RPMI7951 (cell line): Measurements from ENCODE around the gene TICAM1. TPM values are rescaled to one million over a fixed set of nuclear protein-coding genes. Genes with fewer than 3 reads are reported as not detected.
"Not testable (repeated sequence)": the region's sequence is repeated elsewhere in the genome, so short reads cannot be mapped to it uniquely, and the experiment has no call there.

Experiments
- DNase-seq: peaks from one replicate; pipeline ENCODE4 v3.0.0-alpha.2; 2012; ENCODE audit warnings: low read depth
- total RNA-seq: library from RNA; depleted of rRNA; stranded (reverse); fragments of >200 nt; shearing (Covaris generic); gene quantifications from 2 replicates; pipeline ENCODE4 v1.2.3, GENCODE V29; 2014

TICAM1 gene
- total RNA-seq, 1 experiment from 2014 or later, result 2.4 TPM

GRCh38 chr19:4844348-4845179 lies 13.1 kb upstream of the TICAM1 start:
- no peak for DNase-seq

- no peak for DNase-seq
These were observed 12.1 kb upstream of the TICAM1 start for GRCh38 chr19:4843647-4843965.

- DNase-seq, result no peak
These were observed 7.7 kb upstream of the TICAM1 start for GRCh38 chr19:4839192-4839591.

GRCh38 chr19:4832776-4833175 lies 1.3 kb upstream of the TICAM1 start:
- no peak for DNase-seq

- not testable (repeated sequence) for DNase-seq
These were observed 448 bp upstream of the TICAM1 start for GRCh38 chr19:4831979-4832340.

GRCh38 chr19:4830768-4831265 lies 695 bp downstream of the TICAM1 start:
- no peak for DNase-seq

- DNase-seq, result no peak
These were observed 1.2 kb downstream of the TICAM1 start for GRCh38 chr19:4830332-4830731.

GRCh38 chr19:4829001-4829712 lies 2.4 kb downstream of the TICAM1 start:
- DNase-seq, result no peak

GRCh38 chr19:4823577-4823976 lies 7.9 kb downstream of the TICAM1 start:
- no peak for DNase-seq

GRCh38 chr19:4822354-4822753 lies 9.2 kb downstream of the TICAM1 start:
- not testable (repeated sequence) for DNase-seq

- no peak for DNase-seq
These were observed 10.2 kb downstream of the TICAM1 start for GRCh38 chr19:4821265-4821664.

- DNase-seq, result no peak
These were observed 13.8 kb downstream of the TICAM1 start for GRCh38 chr19:4817467-4818277.

GRCh38 chr19:4816950-4817278 lies 14.6 kb downstream of the TICAM1 start:
- DNase-seq, result no peak

- no peak for DNase-seq
These were observed 15.1 kb downstream of the TICAM1 start for GRCh38 chr19:4816202-4816949.

- peak; percentile 93 for DNase-seq
These were observed 15.9 kb downstream of the TICAM1 start for GRCh38 chr19:4815426-4816201.

GRCh38 chr19:4814625-4815425 lies 16.7 kb downstream of the TICAM1 start:
- DNase-seq, result peak; percentile 78

- peak; percentile 56 for DNase-seq
These were observed 20.0 kb downstream of the TICAM1 start for GRCh38 chr19:4811328-4812131.

GRCh38 chr19:4807188-4807587 lies 24.3 kb downstream of the TICAM1 start:
- DNase-seq, result no peak

- no peak for DNase-seq
These were observed 25.1 kb downstream of the TICAM1 start for GRCh38 chr19:4806384-4806783.
